ENCODE data around the gene FREY1.
"Not testable (repeated sequence)": the region's sequence is repeated elsewhere in the genome, so short reads cannot be mapped to it uniquely, and the experiment has no call there.

The FREY1 gene

GRCh38 chr11:45917286-45917622 lies 10.2 kb upstream of the FREY1 start:
- in situ Hi-C loops (cut with MboI; ENCODE audit: low sequenced_read_pairs), result no loop called here

GRCh38 chr11:45915446-45915845 lies 8.4 kb upstream of the FREY1 start:
- in situ Hi-C loops (cut with MboI; ENCODE audit: low sequenced_read_pairs), result no loop called here

- in situ Hi-C loops (cut with MboI; ENCODE audit: low sequenced_read_pairs), result no loop called here
Observed at GRCh38 chr11:45913942-45914635, 7.0 kb upstream of the FREY1 start.

GRCh38 chr11:45913514-45913913 lies 6.4 kb upstream of the FREY1 start:
- in situ Hi-C loops (cut with MboI; ENCODE audit: low sequenced_read_pairs), result no loop called here

- in situ Hi-C loops (cut with MboI; ENCODE audit: low sequenced_read_pairs), result no loop called here
Observed at GRCh38 chr11:45910623-45911022, 3.6 kb upstream of the FREY1 start.

GRCh38 chr11:45909594-45910475 lies 2.8 kb upstream of the FREY1 start:
- in situ Hi-C loops (cut with MboI; ENCODE audit: low sequenced_read_pairs), result no loop called here

DNA sequence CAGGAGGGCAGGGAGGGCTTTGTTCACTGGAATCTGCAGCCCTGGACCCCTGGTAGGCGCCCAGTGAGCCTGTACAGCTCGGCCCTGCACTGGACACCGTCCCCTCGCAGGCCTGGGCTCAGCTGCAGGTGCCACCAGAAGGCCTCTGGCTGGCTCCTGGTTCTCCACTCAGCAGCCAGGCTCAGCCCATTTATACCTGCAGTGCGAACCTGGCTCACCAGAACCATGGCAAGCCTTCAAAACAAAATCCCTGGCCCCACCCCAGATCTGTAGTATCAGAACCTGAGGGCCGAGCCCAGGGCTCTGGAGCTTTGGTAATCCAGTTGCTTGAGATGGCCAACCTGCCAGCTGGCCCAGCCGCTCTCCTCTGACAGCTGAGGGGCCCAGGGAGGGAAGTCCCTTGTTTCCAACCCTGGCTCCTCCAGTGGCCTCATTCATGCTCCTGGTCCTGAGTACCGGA lies 870 bp upstream of the FREY1 start:
- in situ Hi-C loops (cut with MboI; ENCODE audit: low sequenced_read_pairs), result no loop called here

DNA sequence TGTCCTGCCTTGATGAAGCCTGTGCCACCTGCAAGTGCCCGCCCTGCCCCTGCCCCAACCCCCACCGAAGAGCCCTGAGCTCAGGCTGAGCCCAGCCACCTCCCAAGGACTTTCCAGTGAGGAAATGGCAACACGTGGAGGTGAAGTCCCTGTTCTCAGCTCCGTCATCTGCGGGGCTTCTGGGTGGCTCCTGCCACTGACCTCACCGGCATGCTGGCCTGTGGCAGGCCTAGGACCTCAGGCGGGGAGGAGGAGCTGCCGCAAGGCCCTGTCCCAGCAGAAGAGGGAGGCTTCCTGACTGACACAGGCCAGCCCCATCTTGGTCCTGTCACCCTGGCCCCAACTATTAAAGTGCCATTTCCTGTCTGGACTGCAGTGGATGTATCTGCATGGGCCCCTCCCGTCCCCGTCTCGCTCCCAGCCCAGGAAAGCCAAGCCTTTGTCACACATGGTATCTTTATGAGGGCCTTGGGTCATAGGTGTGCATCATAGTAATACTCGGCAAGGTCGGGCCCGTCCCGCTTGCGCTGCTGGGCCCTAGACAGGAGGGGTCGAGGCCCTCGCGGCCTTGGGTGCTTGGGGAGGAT lies 882 bp downstream of the FREY1 start:
- in situ Hi-C loops (cut with MboI; ENCODE audit: low sequenced_read_pairs), result no loop called here

- in situ Hi-C loops (cut with MboI; ENCODE audit: low sequenced_read_pairs), result not testable (repeated sequence)
Observed at GRCh38 chr11:45905576-45905975, 1.5 kb downstream of the FREY1 start.

DNA sequence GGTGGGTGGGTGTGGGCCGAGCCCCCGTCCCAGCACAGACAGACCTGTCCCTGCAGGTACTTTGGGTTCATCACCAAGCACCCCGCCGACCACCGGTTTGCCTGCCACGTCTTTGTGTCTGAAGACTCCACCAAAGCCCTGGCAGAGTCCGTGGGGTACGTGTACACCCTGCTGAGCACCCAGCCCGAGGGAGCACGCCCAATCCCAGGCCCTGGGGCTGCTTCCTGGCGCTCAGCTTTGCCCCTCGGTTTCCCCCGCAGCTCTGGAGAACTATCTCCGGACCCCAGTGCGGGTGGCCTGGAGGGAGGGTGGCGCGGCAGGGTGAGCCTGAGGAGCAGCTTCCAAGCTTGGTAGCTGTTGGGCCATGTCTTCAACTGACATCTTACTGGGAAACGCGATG lies 2.0 kb downstream of the FREY1 start:
- in situ Hi-C loops (cut with MboI; ENCODE audit: low sequenced_read_pairs), result no loop called here

- in situ Hi-C loops (cut with MboI; ENCODE audit: low sequenced_read_pairs), result no loop called here
Observed at GRCh38 chr11:45904309-45904915, 2.7 kb downstream of the FREY1 start.

DNA sequence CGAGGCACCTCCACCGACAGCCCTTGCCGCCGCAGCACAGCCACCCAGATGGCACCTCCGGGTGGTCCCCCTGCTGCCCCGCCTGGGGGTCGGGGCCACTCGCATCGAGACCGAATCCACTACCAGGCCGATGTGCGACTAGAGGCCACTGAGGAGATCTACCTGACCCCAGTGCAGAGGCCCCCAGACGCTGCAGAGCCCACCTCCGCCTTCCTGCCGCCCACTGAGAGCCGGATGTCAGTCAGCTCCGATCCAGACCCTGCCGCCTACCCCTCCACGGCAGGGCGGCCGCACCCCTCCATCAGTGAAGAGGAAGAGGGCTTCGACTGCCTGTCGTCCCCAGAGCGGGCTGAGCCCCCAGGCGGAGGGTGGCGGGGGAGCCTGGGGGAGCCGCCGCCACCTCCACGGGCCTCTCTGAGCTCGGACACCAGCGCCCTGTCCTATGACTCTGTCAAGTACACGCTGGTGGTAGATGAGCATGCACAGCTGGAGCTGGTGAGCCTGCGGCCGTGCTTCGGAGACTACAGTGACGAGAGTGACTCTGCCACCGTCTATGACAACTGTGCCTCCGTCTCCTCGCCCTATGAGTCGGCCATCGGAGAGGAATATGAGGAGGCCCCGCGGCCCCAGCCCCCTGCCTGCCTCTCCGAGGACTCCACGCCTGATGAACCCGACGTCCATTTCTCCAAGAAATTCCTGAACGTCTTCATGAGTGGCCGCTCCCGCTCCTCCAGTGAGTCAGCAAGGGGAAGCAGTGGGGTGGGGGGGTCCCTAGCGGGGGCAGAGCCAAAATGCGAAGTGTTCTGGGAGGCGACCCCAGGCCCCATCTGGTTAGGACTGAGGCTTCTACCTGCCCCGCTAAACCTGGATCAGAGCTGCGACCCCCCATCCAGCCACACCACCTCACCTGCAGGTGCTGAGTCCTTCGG lies 4.4 kb downstream of the FREY1 start:
- in situ Hi-C loops (cut with MboI; ENCODE audit: low sequenced_read_pairs), result no loop called here

GRCh38 chr11:45901626-45902025 lies 5.4 kb downstream of the FREY1 start:
- in situ Hi-C loops (cut with MboI; ENCODE audit: low sequenced_read_pairs), result no loop called here

DNA sequence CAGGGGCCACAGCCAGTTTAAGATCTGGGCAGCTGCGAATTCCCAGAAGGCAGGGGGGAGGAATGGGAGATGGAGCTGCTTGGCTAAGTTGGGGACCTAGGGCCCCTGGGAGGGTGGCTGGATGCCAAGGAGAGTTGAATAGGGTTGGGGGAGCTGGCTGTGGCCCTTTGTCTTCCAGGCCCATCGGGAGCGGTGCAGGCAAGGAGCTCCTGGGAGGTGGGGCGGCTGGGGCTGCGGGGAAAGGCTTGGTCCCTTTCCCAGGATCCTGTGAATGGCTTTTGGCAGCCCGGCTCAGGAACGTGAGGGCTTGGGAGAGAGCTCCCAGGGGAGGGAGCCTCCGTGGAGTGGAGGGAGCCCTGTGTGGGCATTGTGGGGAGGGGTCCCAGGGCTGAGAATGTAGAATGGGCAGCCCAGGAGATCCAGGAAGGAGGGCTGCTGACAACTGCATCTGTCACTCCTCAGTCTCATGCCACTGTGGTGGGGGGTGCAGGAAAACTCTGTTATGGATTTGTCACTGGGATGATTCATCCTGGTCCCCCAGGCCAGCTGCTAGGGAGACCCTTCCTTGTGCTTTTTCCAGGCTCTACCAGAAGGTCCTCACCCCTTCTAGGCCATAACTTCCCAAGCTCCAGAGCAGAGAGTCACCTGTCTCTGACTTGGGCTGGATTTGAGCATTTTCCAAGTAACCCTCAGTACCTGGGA lies 6.0 kb downstream of the FREY1 start:
- in situ Hi-C loops (cut with MboI; ENCODE audit: low sequenced_read_pairs), result no loop called here

DNA sequence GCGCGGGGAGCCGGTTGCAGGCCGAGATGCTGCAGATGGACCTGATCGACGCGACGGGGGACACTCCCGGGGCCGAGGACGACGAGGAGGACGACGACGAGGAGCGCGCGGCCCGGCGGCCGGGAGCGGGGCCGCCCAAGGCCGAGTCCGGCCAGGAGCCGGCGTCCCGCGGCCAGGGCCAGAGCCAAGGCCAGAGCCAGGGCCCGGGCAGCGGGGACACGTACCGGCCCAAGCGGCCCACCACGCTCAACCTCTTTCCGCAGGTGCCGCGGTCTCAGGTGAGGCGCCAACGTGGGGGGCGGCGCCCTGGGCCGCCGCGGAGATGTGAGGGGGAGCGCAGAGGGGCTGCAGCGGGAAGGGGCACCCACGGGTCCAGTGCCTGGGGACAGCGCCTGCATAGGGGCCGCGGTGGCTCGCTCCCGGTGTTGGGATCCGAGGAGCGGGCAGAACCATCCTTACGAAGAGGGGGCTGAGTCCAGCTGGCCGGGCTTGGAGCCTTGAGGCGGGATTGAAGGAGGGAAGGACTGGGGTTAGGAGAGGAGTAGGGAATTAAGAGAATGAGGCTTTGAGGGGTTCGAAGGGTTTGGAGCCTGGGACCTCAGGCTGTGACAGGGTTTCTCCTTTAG lies 6.8 kb downstream of the FREY1 start:
- in situ Hi-C loops (cut with MboI; ENCODE audit: low sequenced_read_pairs), result not testable (repeated sequence)

- in situ Hi-C loops (cut with MboI; ENCODE audit: low sequenced_read_pairs), result no loop called here
Observed at GRCh38 chr11:45899448-45900174, 7.5 kb downstream of the FREY1 start.

DNA sequence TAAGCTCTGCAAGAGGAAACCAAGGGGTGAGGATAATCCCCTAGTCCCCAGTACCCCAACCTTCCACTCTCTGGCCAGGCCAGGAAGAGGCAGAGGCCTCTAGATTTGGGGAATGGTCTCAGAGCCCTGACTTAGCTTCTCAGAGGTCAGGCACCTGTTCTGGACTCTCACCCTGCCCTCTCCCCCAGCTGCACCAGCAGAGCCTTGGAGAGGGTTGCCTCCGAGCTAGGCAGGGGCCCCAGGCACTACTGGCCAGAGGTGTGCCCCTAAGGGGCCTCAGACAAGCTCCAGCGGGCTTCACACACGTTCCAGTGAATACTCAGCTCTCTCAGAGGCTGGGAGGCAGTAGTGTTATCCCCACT lies 8.0 kb downstream of the FREY1 start:
- in situ Hi-C loops (cut with MboI; ENCODE audit: low sequenced_read_pairs), result no loop called here

- in situ Hi-C loops (cut with MboI; ENCODE audit: low sequenced_read_pairs), result no loop called here
Observed at GRCh38 chr11:45897556-45897955, 9.5 kb downstream of the FREY1 start.

Measured in hTERT RPE-1 (cell line).